PC-3 (cell line): ENCODE data around the gene TFDP2. TPM values are rescaled to one million over a fixed set of nuclear protein-coding genes. Genes with fewer than 3 reads are reported as not detected.

Experiments used
- ATAC-seq: fragments of 200-7000 bp; cut with Tn5 transposase; 2 replicates; pipeline ENCODE4 v1.9.1; 2020; ENCODE audit warnings: mild to moderate bottlenecking, moderate library complexity
- BruUV-seq: library from RNA; stranded (reverse); fragments of 400-500 nt; replicated peaks from 2 replicates; lab custom pipeline; 2021; lab: Mats Ljungman, UMichigan
- CTCF ChIA-PET: fragments of 300-600 bp; sonication (Branson Sonifier 250); formaldehyde crosslinking; loops from one replicate; lab custom pipeline; 2022; ENCODE audit warnings: antibody characterized with exemption; lab: Charles Lee
- POLR2A ChIA-PET: fragments of 300-600 bp; sonication (Branson Sonifier 250); formaldehyde crosslinking; loops from one replicate; lab custom pipeline; 2022; ENCODE audit warnings: antibody characterized with exemption; ENCODE audit not compliant: unreplicated experiment; lab: Charles Lee
- DNase-seq: peaks from one replicate; pipeline ENCODE4 v3.0.0-alpha.2; 2015
- H2AFZ ChIP-seq: fragments of 300-600 bp; sonication (generic); 2 replicates; pipeline ENCODE4 v1.6.0; 2016; ENCODE audit warnings: antibody characterized with exemption, low read length
- H3F3A ChIP-seq: fragments of 300-600 bp; sonication (generic); one replicate; pipeline ENCODE4 v1.6.0; 2017; ENCODE audit warnings: antibody characterized with exemption, low read length, control low read depth, mild to moderate bottlenecking; ENCODE audit not compliant: unreplicated experiment
- H3K27ac ChIP-seq: fragments of 300-600 bp; sonication (generic); 2 replicates; pipeline ENCODE4 v1.5.1; 2016; ENCODE audit warnings: mild to moderate bottlenecking, low read length
- H3K27me3 ChIP-seq: fragments of 300-600 bp; sonication (generic); 2 replicates; pipeline ENCODE4 v1.6.1; 2016; ENCODE audit warnings: low read length, mixed read lengths
- H3K36me3 ChIP-seq: fragments of 300-600 bp; sonication (generic); 2 replicates; pipeline ENCODE4 v1.6.1; 2016; ENCODE audit warnings: low read depth, mixed run types, low read length, mixed read lengths
- H3K4me1 ChIP-seq: fragments of 300-600 bp; sonication (generic); 2 replicates; pipeline ENCODE4 v1.5.1; 2016; ENCODE audit warnings: low read length; ENCODE audit not compliant: insufficient read depth
- H3K4me2 ChIP-seq: fragments of 300-600 bp; sonication (generic); 2 replicates; pipeline ENCODE4 v1.6.0; 2016; ENCODE audit warnings: low read length
- H3K4me3 ChIP-seq: fragments of 300-600 bp; sonication (generic); 2 replicates; pipeline ENCODE4 v1.5.1; 2016; ENCODE audit warnings: mild to moderate bottlenecking, low read length, mixed read lengths
- H3K79me2 ChIP-seq: fragments of 300-600 bp; sonication (generic); 2 replicates; pipeline ENCODE4 v1.6.1; 2017; ENCODE audit warnings: low read length, mixed read lengths
- H3K9ac ChIP-seq: fragments of 300-600 bp; sonication (generic); 2 replicates; pipeline ENCODE4 v1.6.0; 2016; ENCODE audit warnings: mild to moderate bottlenecking, low read length
- H3K9me2 ChIP-seq: fragments of 300-600 bp; sonication (generic); replicated peaks from 2 replicates; pipeline ENCODE4 v1.6.1; 2016; ENCODE audit warnings: mixed run types, low read length, mixed read lengths
- H3K9me3 ChIP-seq: fragments of 300-600 bp; sonication (generic); 2 replicates; pipeline ENCODE4 v1.6.1; 2016; ENCODE audit warnings: low read length, mixed read lengths
- H4K20me1 ChIP-seq: fragments of 300-600 bp; sonication (generic); 2 replicates; pipeline ENCODE4 v1.6.1; 2016; ENCODE audit warnings: low read length, mixed read lengths
- CTCF ChIP-seq: fragments of 300-600 bp; sonication (generic); conservative IDR thresholded peaks from 2 replicates; pipeline ENCODE4 v1.5.1; 2017; ENCODE audit warnings: antibody characterized with exemption, low read depth, mild to moderate bottlenecking, low read length
- EZH2 ChIP-seq: fragments of 300-600 bp; sonication (generic); IDR thresholded peaks from one replicate; pipeline ENCODE4 v1.6.1; 2017; ENCODE audit warnings: antibody characterized with exemption, mild to moderate bottlenecking, low read length; ENCODE audit not compliant: unreplicated experiment
- EZH2phosphoT487 ChIP-seq: fragments of 300-600 bp; sonication (generic); IDR thresholded peaks from 2 replicates; pipeline ENCODE4 v1.6.1; 2018; ENCODE audit warnings: mild to moderate bottlenecking, antibody characterized with exemption, low read length, borderline replicate concordance
- intact Hi-C: fragments of 100-400 bp; cut with micrococcal nuclease; formaldehyde crosslinking; loops from 2 replicates; pipeline ENCODE4 v1.9.0; 2023
- total RNA-seq: library from RNA; depleted of rRNA; stranded (reverse); fragments of >200 nt; gene quantifications from 2 replicates; pipeline ENCODE4 v1.2.3, GENCODE V29; 2014

Gene TFDP2
- total RNA-seq, 1 experiment from 2014 or later: 37.9 TPM

DNA sequence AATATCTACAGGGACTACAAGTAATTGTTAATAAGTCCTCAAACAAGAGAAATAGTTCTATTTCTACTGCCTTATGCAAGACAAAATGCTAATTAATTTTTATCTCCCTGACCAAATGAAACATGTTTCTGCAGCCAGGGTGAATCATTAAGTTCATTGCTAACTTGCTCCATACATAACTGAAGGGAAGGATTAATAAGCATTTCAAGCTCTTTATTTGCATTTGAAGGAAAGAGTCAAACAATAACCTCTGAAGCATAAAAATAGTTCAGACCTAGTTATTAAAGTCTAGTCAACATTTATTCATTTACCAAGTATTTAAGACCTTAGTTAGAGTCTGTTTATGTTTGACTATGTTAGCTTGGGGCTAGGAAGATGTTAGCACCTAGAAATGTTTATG lies 152.9 kb downstream of the TFDP2 start:
- no TSS peak for BruUV-seq
- no peak overlapping the region for H2AFZ ChIP-seq
- POLR2A ChIA-PET: no interaction called here
- peak; percentile 7 for DNase-seq
- no peak overlapping the region for H3K4me3 ChIP-seq
- no peaks in the 10 kb centered on the region for H3K27me3 ChIP-seq
- no peaks in the 10 kb centered on the region for H3K9me3 ChIP-seq
- CTCF ChIA-PET: no interaction called here
- no peaks in the 10 kb centered on the region for H3K36me3 ChIP-seq
- no peaks in the 10 kb centered on the region for H3K4me1 ChIP-seq
- no peak overlapping the region for H3K4me2 ChIP-seq
- no peaks in the 10 kb centered on the region for H4K20me1 ChIP-seq
- H3K9me2 ChIP-seq: no peaks in the 10 kb centered on the region
- no peak for TF ChIP-seq CTCF
- no peak for TF ChIP-seq EZH2
- no peak for TF ChIP-seq EZH2phosphoT487
- ATAC-seq: peak; percentile 70
- no peak overlapping the region for H3K9ac ChIP-seq
- H3F3A ChIP-seq: no peaks in the 10 kb centered on the region
- intact Hi-C loops: loop anchor here (1.0 to 10.0 kb wide), 4 partner anchors 17 to 422 kb away; no protein-coding TSS in a partner anchor
- H3K79me2 ChIP-seq: no peaks in the 10 kb centered on the region
- H3K27ac ChIP-seq: no peak overlapping the region

DNA sequence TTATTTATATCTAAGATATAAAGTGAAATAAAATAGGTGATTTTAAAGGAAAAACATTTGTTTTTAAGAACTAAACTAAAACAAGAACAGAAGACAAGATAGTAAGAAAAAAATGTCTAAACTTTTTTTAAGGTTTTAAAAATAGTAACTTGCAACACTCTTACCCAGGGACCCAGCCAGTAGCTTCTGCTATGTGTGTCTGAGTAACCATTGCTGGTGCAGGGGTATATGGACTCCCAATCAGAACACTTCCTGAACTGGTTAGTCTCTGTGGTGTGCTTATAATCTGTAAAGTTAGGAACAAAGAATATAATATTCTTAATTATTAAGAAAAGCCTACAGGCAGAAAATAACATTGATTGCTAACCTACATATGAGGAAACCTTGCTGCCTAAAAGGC lies 154.5 kb downstream of the TFDP2 start:
- POLR2A ChIA-PET: no interaction called here
- intact Hi-C loops: loop anchor here (10.0 kb wide), 3 partner anchors 50 to 420 kb away; no protein-coding TSS in a partner anchor

More for the DNA sequence above, 154.5 kb downstream of the TFDP2 start:
- Histone ChIP-seq H3K27ac (no peak overlapping the region), H3K4me1 (no peaks in the 10 kb centered on the region), H3K4me3 (no peak overlapping the region), H2AFZ (no peak overlapping the region), H3K79me2 (no peaks in the 10 kb centered on the region), H3F3A (no peaks in the 10 kb centered on the region), H3K4me2 (no peak overlapping the region), H3K27me3 (no peaks in the 10 kb centered on the region), H3K9ac (no peak overlapping the region), H3K36me3 (no peaks in the 10 kb centered on the region), H4K20me1 (no peaks in the 10 kb centered on the region), H3K9me3 (no peaks in the 10 kb centered on the region), H3K9me2 (no peaks in the 10 kb centered on the region)
- no peak for DNase-seq
- BruUV-seq: no TSS peak
- CTCF ChIA-PET: no interaction called here
- TF ChIP-seq EZH2 (no peak), CTCF (no peak), EZH2phosphoT487 (no peak)
- no peak for ATAC-seq
